DMS153 treated with DMSO at 0.1 percent for 48 hours (cell line): ENCODE data around the gene ESYT1.
"Not testable (repeated sequence)": the region's sequence is repeated elsewhere in the genome, so short reads cannot be mapped to it uniquely, and the experiment has no call there.

ENCODE experiments used
- DNase-seq: peaks from one replicate; lab custom pipeline; 2025; ENCODE audit not compliant: unreplicated experiment; lab: John Stamatoyannopoulos, UW

Gene ESYT1

GRCh38 chr12:56155256-56155845 lies 27.3 kb downstream of the ESYT1 start:
- DNase-seq = no peak

GRCh38 chr12:56156464-56157200 lies 28.6 kb downstream of the ESYT1 start:
- not testable (repeated sequence) for DNase-seq

- peak; percentile 87 for DNase-seq
Measured at GRCh38 chr12:56157201-56158028, 29.3 kb downstream of the ESYT1 start.

- DNase-seq = peak; percentile 95
Measured at GRCh38 chr12:56158029-56158925, 30.2 kb downstream of the ESYT1 start, which contains the start of gene MYL6. Gene MYL6 (plus strand): TSS chr12:56158359. CDS start chr12:56158402, 43 bp downstream.

- DNase-seq = no peak
Measured at GRCh38 chr12:56158926-56159461, 30.9 kb downstream of the ESYT1 start.

GRCh38 chr12:56159482-56160192 lies 31.6 kb downstream of the ESYT1 start:
- no peak for DNase-seq

GRCh38 chr12:56160193-56160763 lies 32.2 kb downstream of the ESYT1 start:
- no peak for DNase-seq

GRCh38 chr12:56160894-56161689 lies 33.0 kb downstream of the ESYT1 start:
- DNase-seq = no peak

GRCh38 chr12:56161690-56162351 lies 33.8 kb downstream of the ESYT1 start:
- DNase-seq = no peak

GRCh38 chr12:56162468-56163290 lies 34.6 kb downstream of the ESYT1 start:
- no peak for DNase-seq

- no peak for DNase-seq
Measured at GRCh38 chr12:56163533-56164344, 35.7 kb downstream of the ESYT1 start.

GRCh38 chr12:56164345-56164729 lies 36.3 kb downstream of the ESYT1 start:
- DNase-seq = no peak

GRCh38 chr12:56165369-56165768 lies 37.3 kb downstream of the ESYT1 start:
- no peak for DNase-seq

- DNase-seq = no peak
Measured at GRCh38 chr12:56169229-56169759, 41.2 kb downstream of the ESYT1 start.

- no peak for DNase-seq
Measured at GRCh38 chr12:56172839-56173238, 44.8 kb downstream of the ESYT1 start.

- DNase-seq = no peak
Measured at GRCh38 chr12:56178347-56178746, 50.3 kb downstream of the ESYT1 start.
